Measurements from ENCODE around the gene MRPL11. TPM values are rescaled to one million over a fixed set of nuclear protein-coding genes. Genes with fewer than 3 reads are reported as not detected.
"Not testable (repeated sequence)": the region's sequence is repeated elsewhere in the genome, so short reads cannot be mapped to it uniquely, and the experiment has no call there.

MRPL11 gene
- polyA plus RNA-seq, 3 donors, result 14.7 to 64.6 (median 59.6) TPM

- peak; percentile 90 to 98 (median 96) for DNase-seq
- Mint-ChIP-seq H3K36me3 (peaks cover 0 to 3% of the 10 kb centered on the region in 2 donors), H3K27ac (peak overlapping the region; percentile 89 to 98 (median 96)), H3K9me3 (peaks cover 0 to 13% (median 5%) of the 10 kb centered on the region in 7 donors), H3K4me1 (peaks cover 28% of the 10 kb centered on the region), H3K27me3 (ENCODE audit: low read depth in 3 of 3) (peaks cover 1 to 3% (median 2%) of the 10 kb centered on the region in 3 donors), H3K4me3 (peak overlapping the region in 1 of 2 donors; percentile 24)
- no peaks in the 10 kb centered on the region for H3K36me3 ChIP-seq (replicated peaks in 1 of 2; ENCODE audit: control insufficient read depth in 1 of 2, insufficient read depth in 2 of 2, low read length in 2 of 2)
- 22% methylated on average over 3 of the region's 4 CpGs for WGBS (ENCODE audit: insufficient coverage)
- H3K9me3 ChIP-seq (replicated peaks in 1 of 2; ENCODE audit: control insufficient read depth in 1 of 2, insufficient read depth in 1 of 2, low read length in 2 of 2), result peaks cover 0 to 6% of the 10 kb centered on the region in 2 donors
- peak overlapping the region; percentile 76 to 81 for H3K27ac ChIP-seq (ENCODE audit: low read depth in 1 of 2, low read length in 2 of 2)
- no peak for TF ChIP-seq CTCF (IDR thresholded peaks at IDR 0.05)
- no peak overlapping the region for H3K9ac ChIP-seq (ENCODE audit: insufficient read depth, low read length, poor library complexity, severe bottlenecking)
- H4K20me1 ChIP-seq (ENCODE audit: insufficient read depth, low read length), result no peaks in the 10 kb centered on the region
- intact Hi-C loops (cut with micrococcal nuclease), result no loop called here
- H3K4me2 ChIP-seq (replicated peaks; ENCODE audit: extremely low read depth, low read length, poor library complexity, severe bottlenecking), result peak overlapping the region; percentile 32
- H3K4me3 ChIP-seq (replicated peaks in 1 of 3; ENCODE audit: low read depth in 2 of 3, low read length in 3 of 3), result no peak overlapping the region
- peaks cover 34 to 35% of the 10 kb centered on the region in 2 donors for H3K4me1 ChIP-seq (ENCODE audit: control insufficient read depth in 1 of 2, insufficient read depth in 2 of 2, low read length in 2 of 2)
- no peaks in the 10 kb centered on the region for H3K79me2 ChIP-seq (ENCODE audit: insufficient read depth, low read length)
- peak overlapping the region; percentile 19 for H2AFZ ChIP-seq (ENCODE audit: insufficient read depth, low read depth, low read length, poor library complexity, severe bottlenecking)
- no peaks in the 10 kb centered on the region for H3K27me3 ChIP-seq (ENCODE audit: control insufficient read depth in 2 of 2, insufficient read depth in 2 of 2, low read length in 2 of 2)
Observed at GRCh38 chr11:66443602-66444001, 5.0 kb upstream of the MRPL11 start.

DNA sequence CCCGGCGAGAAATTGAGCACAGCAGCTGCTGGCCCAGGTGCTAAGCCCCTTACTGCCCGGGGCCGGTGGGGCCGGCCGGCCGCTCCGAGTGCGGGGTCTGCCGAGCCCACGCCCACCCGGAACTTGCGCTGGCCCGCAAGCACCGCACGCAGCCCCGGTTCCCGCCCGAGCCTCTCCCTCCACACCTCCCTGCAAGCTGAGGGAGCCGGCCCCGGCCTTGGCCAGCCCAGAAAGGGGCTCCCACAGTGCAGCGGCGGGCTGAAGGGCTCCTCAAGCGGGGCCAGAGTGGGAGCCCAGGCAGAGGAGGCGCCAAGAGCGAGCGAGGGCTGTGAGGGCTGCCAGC is 2.3 kb upstream of the MRPL11 start:
- Histone ChIP-seq H3K4me1 (ENCODE audit: control insufficient read depth in 1 of 2, insufficient read depth in 2 of 2, low read length in 2 of 2) (peaks cover 36 to 38% of the 10 kb centered on the region in 2 donors), H3K36me3 (replicated peaks in 1 of 2; ENCODE audit: control insufficient read depth in 1 of 2, insufficient read depth in 2 of 2, low read length in 2 of 2) (peaks cover 10 to 13% of the 10 kb centered on the region in 2 donors)
- H3K36me3 Mint-ChIP-seq, result peaks cover 13 to 14% of the 10 kb centered on the region in 2 donors
- H3K79me2 ChIP-seq (ENCODE audit: insufficient read depth, low read length); H2AFZ ChIP-seq (ENCODE audit: insufficient read depth, low read depth, low read length, poor library complexity, severe bottlenecking); H3K27me3 Mint-ChIP-seq (ENCODE audit: low read depth in 3 of 3); H3K9me3 ChIP-seq (replicated peaks in 1 of 2; ENCODE audit: control insufficient read depth in 1 of 2, insufficient read depth in 1 of 2, low read length in 2 of 2); H3K27ac Mint-ChIP-seq; H3K27ac ChIP-seq (ENCODE audit: low read depth in 1 of 2, low read length in 2 of 2); H3K27me3 ChIP-seq (ENCODE audit: control insufficient read depth in 2 of 2, insufficient read depth in 2 of 2, low read length in 2 of 2); H4K20me1 ChIP-seq (ENCODE audit: insufficient read depth, low read length); H3K9ac ChIP-seq (ENCODE audit: insufficient read depth, low read length, poor library complexity, severe bottlenecking); DNase-seq; H3K4me2 ChIP-seq (replicated peaks; ENCODE audit: extremely low read depth, low read length, poor library complexity, severe bottlenecking); H3K4me3 Mint-ChIP-seq; intact Hi-C loops (cut with micrococcal nuclease); H3K4me3 ChIP-seq (replicated peaks in 1 of 3; ENCODE audit: low read depth in 2 of 3, low read length in 3 of 3): not testable (repeated sequence)
- peaks cover 26% of the 10 kb centered on the region for H3K4me1 Mint-ChIP-seq
- 95% methylated on average over 26 of the region's 27 CpGs for WGBS (ENCODE audit: insufficient coverage)
- H3K9me3 Mint-ChIP-seq, result peaks cover 0 to 13% (median 5%) of the 10 kb centered on the region in 7 donors

DNA sequence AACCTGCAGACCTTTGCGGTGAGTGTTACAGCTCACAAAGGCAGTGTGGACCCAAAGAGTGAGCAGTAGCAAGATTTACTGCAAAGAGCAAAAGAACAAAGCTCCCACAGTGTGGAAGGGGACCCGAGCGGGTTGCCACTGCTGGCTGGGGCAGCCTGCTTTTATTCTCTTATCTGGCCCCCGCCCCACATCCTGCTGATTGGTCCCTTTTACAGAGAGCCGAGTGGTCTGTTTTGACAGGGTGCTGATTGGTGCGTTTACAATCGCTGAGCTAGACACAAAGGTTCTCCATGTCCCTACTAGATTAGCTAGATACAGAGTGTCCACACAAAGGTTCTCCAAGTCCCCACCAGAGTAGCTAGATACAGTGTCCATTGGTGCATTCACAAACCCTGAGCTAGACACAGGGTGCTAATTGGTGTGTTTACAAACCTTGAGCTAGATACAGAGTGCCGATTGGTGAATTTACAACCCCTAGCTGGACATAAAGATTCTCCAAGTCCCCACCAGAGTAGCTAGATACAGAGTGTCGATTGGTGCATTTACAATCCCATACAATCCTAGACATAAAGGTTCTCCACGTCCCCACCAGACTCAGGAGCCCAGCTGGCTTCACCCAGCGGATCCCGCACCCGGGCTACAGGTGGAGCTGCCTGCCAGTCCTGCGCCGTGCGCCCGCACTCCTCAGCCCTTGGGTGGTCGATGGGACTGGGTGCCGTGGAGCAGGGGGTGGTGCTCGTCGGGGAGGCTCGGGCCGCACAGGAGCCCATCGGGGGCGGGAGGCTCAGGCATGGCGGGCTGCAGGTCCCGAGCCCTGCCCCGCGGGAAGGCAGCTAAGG is 1.7 kb upstream of the MRPL11 start:
- peaks cover 19 to 20% of the 10 kb centered on the region in 2 donors for H3K36me3 Mint-ChIP-seq
- 92% methylated on average over 22 of the region's 29 CpGs for WGBS (ENCODE audit: insufficient coverage)

More for the DNA sequence above, 1.7 kb upstream of the MRPL11 start:
- intact Hi-C loops (cut with micrococcal nuclease); H3K27ac ChIP-seq (ENCODE audit: low read depth in 1 of 2, low read length in 2 of 2); H4K20me1 ChIP-seq (ENCODE audit: insufficient read depth, low read length); H3K27me3 Mint-ChIP-seq (ENCODE audit: low read depth in 3 of 3); H2AFZ ChIP-seq (ENCODE audit: insufficient read depth, low read depth, low read length, poor library complexity, severe bottlenecking); H3K4me2 ChIP-seq (replicated peaks; ENCODE audit: extremely low read depth, low read length, poor library complexity, severe bottlenecking); H3K9ac ChIP-seq (ENCODE audit: insufficient read depth, low read length, poor library complexity, severe bottlenecking); H3K79me2 ChIP-seq (ENCODE audit: insufficient read depth, low read length); H3K9me3 ChIP-seq (replicated peaks in 1 of 2; ENCODE audit: control insufficient read depth in 1 of 2, insufficient read depth in 1 of 2, low read length in 2 of 2); DNase-seq; H3K4me3 Mint-ChIP-seq; H3K4me3 ChIP-seq (replicated peaks in 1 of 3; ENCODE audit: low read depth in 2 of 3, low read length in 3 of 3); H3K27me3 ChIP-seq (ENCODE audit: control insufficient read depth in 2 of 2, insufficient read depth in 2 of 2, low read length in 2 of 2): not testable (repeated sequence)
- Mint-ChIP-seq H3K27ac (peak overlapping the region in 1 of 7 donors; percentile 55), H3K4me1 (peaks cover 26% of the 10 kb centered on the region), H3K9me3 (peaks cover 0 to 13% (median 5%) of the 10 kb centered on the region in 7 donors)
- Histone ChIP-seq H3K4me1 (ENCODE audit: control insufficient read depth in 1 of 2, insufficient read depth in 2 of 2, low read length in 2 of 2) (peaks cover 34 to 37% of the 10 kb centered on the region in 2 donors), H3K36me3 (replicated peaks in 1 of 2; ENCODE audit: control insufficient read depth in 1 of 2, insufficient read depth in 2 of 2, low read length in 2 of 2) (peaks cover 12 to 19% of the 10 kb centered on the region in 2 donors)

Data from CD14-positive monocyte (primary cell).